Measurements from ENCODE around the gene VSNL1.

VSNL1 gene

DNA sequence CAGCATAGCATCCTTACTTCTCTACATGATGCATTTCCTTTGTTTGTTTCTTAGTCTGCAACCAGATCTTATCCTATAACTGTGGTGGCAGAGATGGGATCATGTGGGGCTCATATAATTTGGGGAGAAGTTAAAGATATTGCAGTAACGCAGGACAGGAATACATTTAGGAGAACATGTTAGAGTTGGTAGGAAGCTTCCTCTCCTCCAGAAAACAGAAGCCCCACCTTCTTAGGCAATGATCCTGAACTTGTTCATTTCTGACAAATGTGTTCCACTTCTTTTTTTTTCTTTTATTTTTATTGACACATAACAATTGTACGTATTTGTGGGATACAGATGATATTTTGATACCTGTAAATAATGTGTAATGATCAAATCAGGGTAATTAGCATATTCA is 99.9 kb downstream of the VSNL1 start:
- no peak for DNase-seq (ENCODE audit: low spot score)
- TF ChIP-seq, protein P1, sequence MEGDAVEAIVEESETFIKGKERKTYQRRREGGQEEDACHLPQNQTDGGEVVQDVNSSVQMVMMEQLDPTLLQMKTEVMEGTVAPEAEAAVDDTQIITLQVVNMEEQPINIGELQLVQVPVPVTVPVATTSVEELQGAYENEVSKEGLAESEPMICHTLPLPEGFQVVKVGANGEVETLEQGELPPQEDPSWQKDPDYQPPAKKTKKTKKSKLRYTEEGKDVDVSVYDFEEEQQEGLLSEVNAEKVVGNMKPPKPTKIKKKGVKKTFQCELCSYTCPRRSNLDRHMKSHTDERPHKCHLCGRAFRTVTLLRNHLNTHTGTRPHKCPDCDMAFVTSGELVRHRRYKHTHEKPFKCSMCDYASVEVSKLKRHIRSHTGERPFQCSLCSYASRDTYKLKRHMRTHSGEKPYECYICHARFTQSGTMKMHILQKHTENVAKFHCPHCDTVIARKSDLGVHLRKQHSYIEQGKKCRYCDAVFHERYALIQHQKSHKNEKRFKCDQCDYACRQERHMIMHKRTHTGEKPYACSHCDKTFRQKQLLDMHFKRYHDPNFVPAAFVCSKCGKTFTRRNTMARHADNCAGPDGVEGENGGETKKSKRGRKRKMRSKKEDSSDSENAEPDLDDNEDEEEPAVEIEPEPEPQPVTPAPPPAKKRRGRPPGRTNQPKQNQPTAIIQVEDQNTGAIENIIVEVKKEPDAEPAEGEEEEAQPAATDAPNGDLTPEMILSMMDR (conservative IDR thresholded peaks at IDR 0.05; ENCODE audit: low read depth): no peak
- no peak overlapping the region for H3K27ac ChIP-seq
- ChIA-PET POLR2A (ENCODE audit: low non-redundant PET) (no interaction called here), CTCF (interaction anchor here (0.6 kb wide), 2 partner anchors 10 to 724 kb away, joined by 3 to 4 read pairs; no protein-coding TSS in a partner anchor)

DNA sequence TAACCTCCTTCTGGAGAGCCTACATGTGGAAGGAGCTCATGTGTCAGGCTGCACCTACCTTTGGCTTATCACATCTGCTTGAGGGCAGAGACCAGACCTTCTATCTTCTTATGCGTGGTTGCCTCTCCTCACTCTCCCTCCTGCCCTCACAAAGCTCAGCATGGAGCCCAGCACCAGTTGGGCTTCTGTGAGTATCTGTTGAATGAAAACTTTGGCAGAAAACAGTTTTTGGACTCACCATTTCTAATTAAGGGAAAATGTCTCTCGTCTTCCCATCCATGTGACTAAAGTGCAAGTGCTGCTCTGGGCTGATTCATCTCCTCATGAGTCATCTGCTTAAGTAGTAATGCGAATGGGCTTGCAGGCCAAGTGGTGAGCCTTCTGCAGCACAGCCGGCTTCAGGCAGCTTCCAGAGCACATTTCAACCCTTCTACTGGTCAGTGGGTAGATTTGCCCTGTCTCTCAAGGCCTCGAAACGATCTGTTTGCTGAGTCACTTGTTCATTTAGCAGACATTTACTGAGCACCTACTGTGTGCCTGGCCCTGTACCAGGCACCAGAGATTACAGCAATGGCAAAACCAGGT is 102.6 kb downstream of the VSNL1 start:
- peak overlapping the region; percentile 78 for H3K27ac ChIP-seq
- TF ChIP-seq, protein P1 (conservative IDR thresholded peaks at IDR 0.05; ENCODE audit: low read depth): no peak
- POLR2A ChIA-PET (ENCODE audit: low non-redundant PET): no interaction called here
- CTCF ChIA-PET: interaction anchor here (0.6 kb wide), 1 partner anchor 668 kb away, joined by 3 read pairs; no protein-coding TSS in a partner anchor
- DNase-seq (ENCODE audit: low spot score): peak; percentile 90

DNA sequence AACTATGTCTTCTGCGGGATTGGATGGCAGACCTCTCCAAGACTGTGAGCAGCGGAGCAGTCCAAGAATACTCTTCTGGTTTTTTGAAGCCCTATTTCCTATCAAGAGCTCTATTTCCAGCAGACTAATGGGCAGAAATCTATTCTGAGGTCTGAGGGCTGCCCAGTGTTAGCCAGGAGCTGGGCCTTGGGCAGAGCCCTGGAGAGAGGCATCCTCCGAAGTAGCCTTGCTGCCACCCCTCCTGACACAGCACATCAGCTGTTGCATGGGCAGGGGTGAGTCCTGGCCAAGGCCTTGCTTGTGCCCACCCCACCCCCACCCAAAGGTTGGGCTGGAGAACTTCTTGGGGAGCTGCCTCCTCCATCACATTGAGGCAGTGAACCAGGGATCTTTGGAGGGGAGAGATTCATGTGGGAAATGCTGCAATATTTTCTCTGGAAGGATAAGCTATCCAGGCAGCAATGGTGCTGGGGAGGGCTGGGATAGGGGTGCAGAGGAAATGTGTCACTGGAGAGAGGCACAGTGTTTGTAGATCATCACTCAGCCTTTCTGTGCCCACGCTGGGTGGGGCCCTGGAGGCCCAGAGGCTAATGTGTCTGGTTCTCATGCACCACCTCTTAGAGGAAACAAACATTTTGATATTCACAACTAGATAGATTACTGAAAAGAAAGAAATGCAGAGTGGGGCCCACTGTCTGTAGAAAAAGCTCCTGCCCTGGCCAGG is 104.7 kb downstream of the VSNL1 start:
- ChIA-PET CTCF (interaction anchor here (0.5 to 2.3 kb wide), 12 partner anchors 8 to 423 kb away, joined by 3 to 15 read pairs (median 4); no protein-coding TSS in a partner anchor), POLR2A (ENCODE audit: low non-redundant PET) (no interaction called here)
- TF ChIP-seq, protein P1 (conservative IDR thresholded peaks at IDR 0.05; ENCODE audit: low read depth): no peak
- DNase-seq (ENCODE audit: low spot score): no peak
- H3K27ac ChIP-seq: peak overlapping the region; percentile 16

DNA sequence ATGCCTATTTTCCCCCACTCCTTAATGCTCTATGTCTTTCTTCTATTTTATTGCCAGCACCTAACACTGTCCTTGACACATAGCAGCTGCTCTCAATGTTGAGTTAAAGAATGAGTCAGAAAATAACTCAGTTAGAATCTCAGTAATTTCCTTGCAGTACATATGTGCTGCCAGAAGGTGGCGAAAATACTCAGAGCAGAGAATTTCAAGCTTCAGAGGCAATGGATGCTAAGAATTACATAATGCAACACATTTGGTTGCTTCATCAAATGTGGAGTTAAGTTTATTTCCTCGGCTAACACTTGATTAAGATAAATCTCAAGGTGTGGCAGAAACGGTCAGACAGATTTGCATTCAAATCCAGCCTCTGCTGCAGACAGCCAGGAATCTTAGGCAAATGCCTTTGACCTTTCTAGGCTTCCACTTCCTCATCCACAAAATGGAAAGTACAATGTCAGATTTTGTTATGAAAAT is 105.6 kb downstream of the VSNL1 start:
- ChIA-PET CTCF (interaction anchor here (0.5 to 2.3 kb wide), 15 partner anchors 9 to 873 kb away, joined by 3 to 15 read pairs (median 4); no protein-coding TSS in a partner anchor), POLR2A (ENCODE audit: low non-redundant PET) (no interaction called here)
- peak; percentile 48 for DNase-seq (ENCODE audit: low spot score)
- H3K27ac ChIP-seq: no peak overlapping the region
- TF ChIP-seq, protein P1 (conservative IDR thresholded peaks at IDR 0.05; ENCODE audit: low read depth): peak; percentile 92

DNA sequence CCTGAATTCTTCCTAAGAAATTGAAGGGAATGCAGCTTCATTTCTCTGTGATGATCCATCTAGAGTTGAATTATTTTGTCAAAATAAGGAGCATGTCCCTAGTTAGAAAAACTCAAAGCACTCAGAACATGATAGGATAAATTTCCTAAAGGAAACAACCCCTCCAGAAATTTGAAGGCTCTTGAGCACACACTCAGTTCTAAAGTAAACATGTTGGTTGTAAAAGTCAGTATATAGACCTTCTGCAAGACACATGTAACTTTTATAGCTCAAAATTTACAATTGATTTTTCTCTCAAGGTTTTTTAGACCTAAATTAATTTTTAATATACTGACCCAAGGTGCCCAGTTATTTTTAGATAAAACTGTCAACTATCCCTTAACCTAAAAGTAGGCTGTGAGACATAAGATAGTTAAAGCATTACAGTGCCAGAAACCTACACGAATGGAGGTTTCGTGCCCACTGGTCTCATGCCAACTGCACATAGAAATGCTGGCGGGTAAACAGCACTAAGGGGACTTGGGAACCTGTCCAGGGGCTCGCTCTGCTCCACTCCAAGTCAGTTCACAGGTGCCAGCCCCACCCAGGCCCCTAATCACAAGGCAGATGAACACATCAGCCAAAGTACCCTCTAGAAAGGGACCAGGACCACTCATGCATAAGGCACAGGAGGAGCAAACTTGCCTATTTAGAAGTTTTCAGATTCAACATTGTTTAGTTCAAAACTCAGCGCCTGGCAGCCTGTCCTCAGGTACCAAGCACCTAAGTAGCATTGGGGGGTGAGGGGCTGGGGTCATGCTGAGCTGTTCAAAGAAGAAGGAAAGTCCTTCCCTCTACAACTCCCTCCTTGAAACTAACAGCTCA is 106.6 kb downstream of the VSNL1 start:
- no peak for DNase-seq (ENCODE audit: low spot score)
- POLR2A ChIA-PET (ENCODE audit: low non-redundant PET): no interaction called here
- CTCF ChIA-PET: interaction anchor here (0.7 to 2.3 kb wide), 3 partner anchors 24 to 108 kb away, joined by 4 to 15 read pairs (median 5); no protein-coding TSS in a partner anchor
- H3K27ac ChIP-seq: no peak overlapping the region
- TF ChIP-seq, protein P1 (conservative IDR thresholded peaks at IDR 0.05; ENCODE audit: low read depth): no peak

DNA sequence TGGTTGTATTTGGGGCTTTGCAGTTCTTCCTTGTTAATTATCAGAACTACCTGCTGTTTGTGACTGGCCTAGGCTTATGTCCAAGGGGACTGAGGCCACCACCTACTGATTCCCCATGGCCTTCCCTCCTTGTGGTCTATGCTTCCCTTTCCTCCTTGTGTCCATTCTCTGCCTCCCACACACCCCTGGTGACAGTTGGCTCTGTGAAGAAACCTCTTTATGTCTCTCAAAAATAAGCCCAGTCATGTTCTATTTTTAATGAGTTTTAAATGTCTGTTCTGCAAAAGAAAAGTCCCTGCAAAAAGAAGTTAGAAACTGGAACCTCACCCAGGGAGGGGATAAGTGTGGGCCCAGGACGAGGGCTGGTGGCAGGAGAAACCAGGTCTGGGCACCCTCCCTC is 108.1 kb downstream of the VSNL1 start:
- no peak overlapping the region for H3K27ac ChIP-seq
- DNase-seq (ENCODE audit: low spot score): no peak
- POLR2A ChIA-PET (ENCODE audit: low non-redundant PET): no interaction called here
- CTCF ChIA-PET: no interaction called here
- TF ChIP-seq, protein P1 (conservative IDR thresholded peaks at IDR 0.05; ENCODE audit: low read depth): no peak
